H9 (cell line): ENCODE results near the gene AKAP7. TPM values are rescaled to one million over a fixed set of nuclear protein-coding genes. Genes with fewer than 3 reads are reported as not detected.
A peak's percentile ranks its signal among the peaks of the same experiment; 100 is the strongest.
"Not testable (repeated sequence)": the region's sequence is repeated elsewhere in the genome, so short reads cannot be mapped to it uniquely, and the experiment has no call there.

ENCODE experiments used
- DNase-seq: peaks from one replicate; pipeline ENCODE4 v3.0.0-alpha.2; 2017
- H2AFZ ChIP-seq: one replicate; pipeline ENCODE4 v1.6.1; 2013; ENCODE audit warnings: mild to moderate bottlenecking, low read length, control low read depth, moderate library complexity
- H2AK5ac ChIP-seq: 2 replicates; pipeline ENCODE4 v1.6.1; 2013; ENCODE audit warnings: low read length, control low read depth, mixed read lengths; ENCODE audit not compliant: insufficient read length
- H2BK120ac ChIP-seq: one replicate; pipeline ENCODE4 v1.6.1; 2013; ENCODE audit warnings: low read depth, mild to moderate bottlenecking, low read length, control low read depth, inconsistent platforms; ENCODE audit not compliant: poor library complexity, severe bottlenecking
- H2BK12ac ChIP-seq: 2 replicates; pipeline ENCODE4 v1.6.1; 2013; ENCODE audit warnings: low read length, control low read depth, mixed read lengths, low read depth; ENCODE audit not compliant: insufficient read length
- H2BK15ac ChIP-seq: 2 replicates; pipeline ENCODE4 v1.6.1; 2013; ENCODE audit warnings: low read depth, low read length, control low read depth
- H2BK20ac ChIP-seq: one replicate; pipeline ENCODE4 v1.6.1; 2013; ENCODE audit warnings: low read depth, mild to moderate bottlenecking, low read length, control low read depth, inconsistent platforms; ENCODE audit not compliant: poor library complexity, severe bottlenecking
- H2BK5ac ChIP-seq: 2 replicates; pipeline ENCODE4 v1.6.1; 2013; ENCODE audit warnings: low read length, control low read depth, mixed read lengths; ENCODE audit not compliant: insufficient read length
- H3K14ac ChIP-seq: 2 replicates; pipeline ENCODE4 v1.6.1; 2013; ENCODE audit warnings: low read length, control low read depth; ENCODE audit not compliant: insufficient read depth
- H3K18ac ChIP-seq: 2 replicates; pipeline ENCODE4 v1.6.1; 2013; ENCODE audit warnings: low read depth, mild to moderate bottlenecking, mixed read lengths, low read length, control low read depth; ENCODE audit not compliant: insufficient read length
- H3K23ac ChIP-seq: 2 replicates; pipeline ENCODE4 v1.6.1; 2013; ENCODE audit warnings: low read length, control low read depth, mixed read lengths, low read depth; ENCODE audit not compliant: insufficient read length
- H3K23me2 ChIP-seq: 2 replicates; pipeline ENCODE4 v1.6.1; 2013; ENCODE audit warnings: low read depth, mild to moderate bottlenecking, mixed read lengths, low read length, control low read depth; ENCODE audit not compliant: insufficient read length, poor library complexity, severe bottlenecking
- H3K27ac ChIP-seq: 2 replicates; pipeline ENCODE4 v1.5.1; 2013; ENCODE audit warnings: low read length, control low read depth, mixed read lengths, low read depth; ENCODE audit not compliant: insufficient read length
- H3K27me3 ChIP-seq: 2 replicates; pipeline ENCODE4 v1.6.1; 2013; ENCODE audit warnings: low read length, control low read depth, inconsistent platforms; ENCODE audit not compliant: insufficient read depth
- H3K4ac ChIP-seq: 2 replicates; pipeline ENCODE4 v1.6.1; 2013; ENCODE audit warnings: low read depth, mild to moderate bottlenecking, control low read depth, inconsistent platforms, low read length, moderate library complexity
- H3K4me1 ChIP-seq: 2 replicates; pipeline ENCODE4 v1.6.1; 2013; ENCODE audit warnings: low read length, control low read depth, inconsistent platforms; ENCODE audit not compliant: insufficient read depth
- H3K4me2 ChIP-seq: 2 replicates; pipeline ENCODE4 v1.6.1; 2013; ENCODE audit warnings: low read length, control low read depth, mixed read lengths; ENCODE audit not compliant: insufficient read length, insufficient read depth
- H3K56ac ChIP-seq: 2 replicates; pipeline ENCODE4 v1.6.1; 2013; ENCODE audit warnings: low read depth, mild to moderate bottlenecking, mixed read lengths, low read length, control low read depth; ENCODE audit not compliant: insufficient read length
- H3K79me1 ChIP-seq: 2 replicates; pipeline ENCODE4 v1.6.1; 2013; ENCODE audit warnings: low read depth, mild to moderate bottlenecking, moderate library complexity, low read length, control low read depth, inconsistent platforms; ENCODE audit not compliant: insufficient read depth, poor library complexity, severe bottlenecking
- H3K79me2 ChIP-seq: 2 replicates; pipeline ENCODE4 v1.6.1; 2013; ENCODE audit warnings: low read length, control low read depth, inconsistent platforms; ENCODE audit not compliant: insufficient read depth
- H3K9ac ChIP-seq: 2 replicates; pipeline ENCODE4 v1.6.1; 2013; ENCODE audit warnings: low read length, control low read depth, mixed read lengths; ENCODE audit not compliant: insufficient read length; ENCODE audit errors: extremely low read depth
- H3K9me3 ChIP-seq: one replicate; pipeline ENCODE4 v1.6.1; 2013; ENCODE audit warnings: low read depth, low read length, inconsistent platforms; ENCODE audit not compliant: control insufficient read depth
- H3T11ph ChIP-seq: one replicate; pipeline ENCODE4 v1.6.1; 2013; ENCODE audit warnings: mild to moderate bottlenecking, low read length, control low read depth, inconsistent platforms
- H4K20me1 ChIP-seq: one replicate; pipeline ENCODE4 v1.6.1; 2013; ENCODE audit not compliant: control insufficient read depth, insufficient read length, insufficient read depth
- H4K5ac ChIP-seq: 2 replicates; pipeline ENCODE4 v1.6.1; 2013; ENCODE audit warnings: low read depth, mild to moderate bottlenecking, mixed read lengths, low read length, control low read depth; ENCODE audit not compliant: insufficient read length
- H4K8ac ChIP-seq: replicated peaks from 2 replicates; pipeline ENCODE4 v1.6.1; 2013; ENCODE audit warnings: low read length, control low read depth, mixed read lengths, low read depth; ENCODE audit not compliant: insufficient read length
- H4K91ac ChIP-seq: 2 replicates; pipeline ENCODE4 v1.6.1; 2013; ENCODE audit warnings: low read depth, mild to moderate bottlenecking, moderate library complexity, mixed read lengths, low read length, control low read depth; ENCODE audit not compliant: insufficient read length
- H3K27ac Mint-ChIP-seq, 3 experiments: 2 replicates in 2 of 3; 3 replicates in 1 of 3; pipeline ENCODE4 v1.8.0; 2020 to 2021; ENCODE audit warnings: mixed read lengths in 3 of 3, mild to moderate bottlenecking in 1 of 3, moderate library complexity in 1 of 3
- H3K27me3 Mint-ChIP-seq: 2 replicates; pipeline ENCODE4 v1.8.0; 2021; ENCODE audit warnings: low read depth, mild to moderate bottlenecking, moderate library complexity, mixed read lengths
- H3K36me3 Mint-ChIP-seq, 3 experiments: 2 replicates in 2 of 3; 3 replicates in 1 of 3; pipeline ENCODE4 v1.8.0; 2020 to 2021; ENCODE audit warnings: low read depth in 3 of 3, mixed read lengths in 3 of 3; ENCODE audit not compliant: insufficient read depth in 1 of 3
- H3K4me1 Mint-ChIP-seq, 2 experiments: 2 replicates each; pipeline ENCODE4 v1.8.0; 2020; ENCODE audit warnings: mixed read lengths in 2 of 2
- H3K4me3 Mint-ChIP-seq, 2 experiments: 2 replicates in 1 of 2; 3 replicates in 1 of 2; pipeline ENCODE4 v1.8.0; 2020 to 2021; ENCODE audit warnings: mild to moderate bottlenecking in 2 of 2, mixed read lengths in 2 of 2, moderate library complexity in 1 of 2
- H3K9me3 Mint-ChIP-seq, 2 experiments: 2 replicates in 1 of 2; 3 replicates in 1 of 2; pipeline ENCODE4 v1.8.0; 2020; ENCODE audit warnings: mild to moderate bottlenecking in 2 of 2, mixed read lengths in 2 of 2, moderate library complexity in 1 of 2
- WGBS: extraction: QIAGEN DNeasy Blood & Tissue Kit; methylation state at CpG from one replicate; pipeline ENCODE4 v1.1.7; 2013; ENCODE audit warnings: missing lambda C conversion rate, low lambda C conversion rate, mixed read lengths; ENCODE audit not compliant: insufficient read length; ENCODE audit errors: extremely low coverage; 5-methylcytosine and 5-hydroxymethylcytosine counted together
- total RNA-seq: library from RNA; stranded (reverse); gene quantifications from 2 replicates; pipeline ENCODE4 v1.2.1, GENCODE V29; 2021
- TF ChIP-seq, protein P1 (sequence below): fragments of 200-600 bp; sonication (generic); conservative IDR thresholded peaks from 3 replicates; pipeline ENCODE4 v1.8.0; 2021; ENCODE audit warnings: antibody characterized with exemption, mild to moderate bottlenecking

Gene AKAP7
- total RNA-seq, 1 experiment from 2014 or later, result 9.8 TPM

DNA sequence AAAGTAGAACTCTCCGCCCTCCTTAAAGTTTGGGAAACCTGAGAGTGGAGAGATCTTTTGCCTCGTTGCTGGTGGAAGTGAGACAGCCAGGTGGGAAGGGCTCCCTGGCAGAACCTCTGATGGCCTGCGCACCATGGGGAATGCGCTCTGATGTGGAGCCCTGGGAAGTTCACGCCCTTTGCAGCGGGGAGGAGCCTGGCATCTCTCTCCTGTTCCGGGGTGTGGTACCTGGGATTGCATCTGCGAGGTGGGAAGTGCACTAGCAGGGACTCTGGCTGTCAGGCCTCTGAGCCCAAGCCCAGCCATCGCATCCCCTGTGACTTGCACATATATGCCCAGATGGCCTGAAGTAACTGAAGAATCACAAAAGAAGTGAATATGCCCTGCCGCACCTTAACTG lies 159.8 kb downstream of the AKAP7 start:
- DNase-seq, result peak; percentile 96
- Histone ChIP-seq H3K18ac (no peak overlapping the region), H4K8ac (no peak overlapping the region), H3K14ac (no peak overlapping the region), H2AK5ac (no peak overlapping the region), H3K27ac (no peak overlapping the region), H3K4ac (no peak overlapping the region), H3K79me1 (no peaks in the 10 kb centered on the region), H2BK5ac (no peak overlapping the region), H3K23ac (no peak overlapping the region), H2AFZ (no peak overlapping the region), H3K56ac (no peak overlapping the region), H3K9me3 (no peaks in the 10 kb centered on the region), H4K91ac (no peak overlapping the region), H3K23me2 (no peaks in the 10 kb centered on the region), H4K5ac (no peak overlapping the region), H2BK15ac (no peak overlapping the region), H3T11ph (no peak overlapping the region), H3K27me3 (no peaks in the 10 kb centered on the region), H3K79me2 (no peaks in the 10 kb centered on the region; the same call in 1 of the 2 replicates), H3K9ac (no peak overlapping the region), H4K20me1 (no peaks in the 10 kb centered on the region), H3K4me2 (peak overlapping the region; percentile 27), H2BK120ac (no peak overlapping the region), H3K4me1 (peaks cover 10% of the 10 kb centered on the region), H2BK20ac (no peak overlapping the region), H2BK12ac (no peak overlapping the region)
- Mint-ChIP-seq H3K9me3 (peaks cover 0 to 5% of the 10 kb centered on the region in 2 experiments; a peak in 2 of 5 replicates), H3K4me1 (peaks cover 40 to 74% of the 10 kb centered on the region in 2 experiments), H3K36me3 (peaks cover 7 to 11% (median 9%) of the 10 kb centered on the region in 3 experiments; a peak in 5 of 7 replicates), H3K27me3 (no peaks in the 10 kb centered on the region), H3K4me3 (peak overlapping the region in 1 of 2 experiments; percentile 54; a peak in 2 of 5 replicates), H3K27ac (peak overlapping the region in 2 of 3 experiments; percentile 42 to 92; a peak in 2 of 7 replicates)
- TF ChIP-seq, protein P1, sequence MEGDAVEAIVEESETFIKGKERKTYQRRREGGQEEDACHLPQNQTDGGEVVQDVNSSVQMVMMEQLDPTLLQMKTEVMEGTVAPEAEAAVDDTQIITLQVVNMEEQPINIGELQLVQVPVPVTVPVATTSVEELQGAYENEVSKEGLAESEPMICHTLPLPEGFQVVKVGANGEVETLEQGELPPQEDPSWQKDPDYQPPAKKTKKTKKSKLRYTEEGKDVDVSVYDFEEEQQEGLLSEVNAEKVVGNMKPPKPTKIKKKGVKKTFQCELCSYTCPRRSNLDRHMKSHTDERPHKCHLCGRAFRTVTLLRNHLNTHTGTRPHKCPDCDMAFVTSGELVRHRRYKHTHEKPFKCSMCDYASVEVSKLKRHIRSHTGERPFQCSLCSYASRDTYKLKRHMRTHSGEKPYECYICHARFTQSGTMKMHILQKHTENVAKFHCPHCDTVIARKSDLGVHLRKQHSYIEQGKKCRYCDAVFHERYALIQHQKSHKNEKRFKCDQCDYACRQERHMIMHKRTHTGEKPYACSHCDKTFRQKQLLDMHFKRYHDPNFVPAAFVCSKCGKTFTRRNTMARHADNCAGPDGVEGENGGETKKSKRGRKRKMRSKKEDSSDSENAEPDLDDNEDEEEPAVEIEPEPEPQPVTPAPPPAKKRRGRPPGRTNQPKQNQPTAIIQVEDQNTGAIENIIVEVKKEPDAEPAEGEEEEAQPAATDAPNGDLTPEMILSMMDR, result no peak
- WGBS, result no CpG with 5 or more reads among the region's 10 CpGs

DNA sequence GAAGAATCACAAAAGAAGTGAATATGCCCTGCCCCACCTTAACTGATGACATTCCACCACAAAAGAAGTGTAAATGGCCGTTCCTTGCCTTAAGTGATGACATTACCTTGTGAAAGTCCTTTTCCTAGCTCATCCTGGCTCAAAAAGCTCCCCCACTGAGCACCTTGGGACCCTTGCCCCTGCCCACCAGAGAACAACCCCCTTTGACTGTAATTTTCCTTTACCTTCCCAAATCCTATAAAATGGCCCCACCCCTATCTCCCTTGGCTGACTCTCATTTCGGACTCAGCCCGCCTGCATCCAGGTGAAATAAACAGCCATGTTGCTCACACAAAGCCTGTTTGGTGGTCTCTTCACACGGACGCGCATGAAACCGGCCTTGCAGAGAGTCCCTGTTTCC lies 165.6 kb downstream of the AKAP7 start:
- peak; percentile 71 for DNase-seq
- WGBS, result no CpG with 5 or more reads among the region's 7 CpGs
- not testable (repeated sequence) for H2BK15ac ChIP-seq, H4K5ac ChIP-seq, H2AK5ac ChIP-seq, H3K18ac ChIP-seq, H2BK12ac ChIP-seq, H3K23ac ChIP-seq, H3K36me3 Mint-ChIP-seq, H3K4me2 ChIP-seq, H3K27me3 Mint-ChIP-seq, H3K4me1 ChIP-seq, H2BK20ac ChIP-seq, H3K79me2 ChIP-seq, H2BK5ac ChIP-seq, H3K9me3 Mint-ChIP-seq, H2AFZ ChIP-seq, H4K91ac ChIP-seq, H3K79me1 ChIP-seq, H3K4ac ChIP-seq, H3K14ac ChIP-seq, H3K9ac ChIP-seq, H3K56ac ChIP-seq, H3K27me3 ChIP-seq, H4K20me1 ChIP-seq, H3T11ph ChIP-seq, H2BK120ac ChIP-seq, H3K4me3 Mint-ChIP-seq, H4K8ac ChIP-seq, H3K9me3 ChIP-seq, H3K23me2 ChIP-seq
- H3K4me1 Mint-ChIP-seq, result peaks cover 27 to 64% of the 10 kb centered on the region in 2 experiments
- H3K27ac ChIP-seq, result peak overlapping the region; percentile 12
- H3K27ac Mint-ChIP-seq, result peak overlapping the region in 2 of 3 experiments; percentile 88 to 96; a peak in 5 of 7 replicates
